HG03520 (cell line): Measurements from ENCODE around the gene PIM3.
A peak's percentile ranks its signal among the peaks of the same experiment; 100 is the strongest.

Experiments used
- ATAC-seq: cut with Tn5 transposase; IDR thresholded peaks from one replicate; pipeline ENCODE4 v1.9.1; 2021; ENCODE audit warnings: mild to moderate bottlenecking, moderate library complexity; ENCODE audit not compliant: unreplicated experiment

Gene PIM3

DNA sequence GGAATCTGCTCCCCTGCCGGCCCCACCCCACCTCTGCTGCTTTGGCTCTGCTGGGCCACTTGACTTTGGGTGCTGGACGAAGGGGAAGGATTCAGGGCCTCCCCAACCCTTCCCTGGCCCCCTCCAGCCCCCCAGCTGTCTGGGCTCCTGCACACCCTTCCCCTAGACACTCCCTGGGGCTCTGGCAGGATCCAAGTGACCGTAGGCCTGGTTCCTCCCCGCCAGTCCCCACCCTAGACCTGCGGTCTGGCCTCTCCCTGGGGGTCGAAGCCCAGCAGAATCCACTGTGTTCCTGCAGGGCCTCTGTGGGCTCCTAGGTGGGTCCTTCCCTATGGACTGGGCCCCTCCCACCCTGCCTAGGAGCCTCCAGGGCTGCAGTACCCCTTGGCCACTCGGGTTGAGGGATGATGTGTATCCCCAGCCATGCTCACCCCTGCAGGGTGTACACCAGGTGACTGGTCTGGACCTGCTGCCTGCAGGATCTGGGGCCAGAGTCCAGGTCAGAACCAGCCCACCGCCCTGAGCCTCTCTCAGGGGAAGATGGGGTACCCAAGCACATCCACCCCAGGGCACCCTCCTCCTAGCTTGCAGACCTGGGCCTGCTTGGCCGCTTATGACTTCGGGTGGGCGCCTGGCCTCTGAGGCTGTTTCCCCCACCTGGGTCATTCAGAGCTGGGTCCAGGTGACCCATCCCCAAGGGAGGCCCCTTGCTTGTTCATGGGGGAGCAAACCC lies 5.6 kb downstream of the PIM3 start:
- ATAC-seq = no peak

DNA sequence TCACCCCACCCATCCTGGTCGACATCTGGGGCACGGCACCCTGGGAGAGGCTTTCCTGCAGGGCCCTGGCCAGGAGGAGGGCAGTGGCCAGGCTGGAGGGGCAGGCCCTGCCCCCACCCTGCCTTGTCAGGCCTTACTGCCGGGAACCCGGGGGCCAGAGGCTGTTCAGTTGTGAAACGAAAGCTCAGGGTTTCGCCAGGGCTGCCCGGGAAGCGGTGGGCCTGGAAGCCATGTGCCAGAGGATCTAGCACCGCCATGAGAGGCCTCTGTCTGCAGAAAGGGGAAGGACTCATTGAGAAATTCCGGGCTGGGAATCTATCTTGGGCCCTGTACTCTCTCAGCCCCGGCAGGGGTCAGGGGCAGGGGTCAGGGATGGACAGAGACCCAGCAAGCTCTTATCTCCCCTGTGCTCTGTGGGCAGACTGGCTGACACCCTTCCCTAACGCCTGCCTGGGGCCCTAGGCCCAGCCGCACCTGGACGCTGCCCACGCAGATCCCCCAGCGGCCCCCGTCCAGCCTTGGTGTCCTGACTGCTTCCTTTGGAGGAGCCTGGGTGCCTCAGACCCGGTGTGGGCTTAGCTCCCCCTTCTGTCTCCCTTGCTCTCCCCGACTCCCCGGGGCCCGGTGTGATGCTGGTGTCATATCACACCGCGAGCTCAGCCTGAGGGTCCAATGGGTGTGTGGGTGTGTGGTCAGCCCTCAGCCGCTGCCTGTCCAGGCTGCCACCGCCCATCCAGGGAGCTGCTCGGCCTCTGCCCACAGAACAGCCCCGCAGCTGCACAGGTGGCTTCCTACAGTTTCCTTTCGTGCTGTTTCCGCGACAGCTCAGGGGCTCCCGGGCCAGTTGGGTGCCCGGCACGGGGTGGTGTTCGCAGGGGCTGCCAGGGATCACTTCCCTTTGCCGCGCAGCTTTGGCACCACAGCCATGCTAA lies 6.5 kb downstream of the PIM3 start:
- ATAC-seq = no peak

DNA sequence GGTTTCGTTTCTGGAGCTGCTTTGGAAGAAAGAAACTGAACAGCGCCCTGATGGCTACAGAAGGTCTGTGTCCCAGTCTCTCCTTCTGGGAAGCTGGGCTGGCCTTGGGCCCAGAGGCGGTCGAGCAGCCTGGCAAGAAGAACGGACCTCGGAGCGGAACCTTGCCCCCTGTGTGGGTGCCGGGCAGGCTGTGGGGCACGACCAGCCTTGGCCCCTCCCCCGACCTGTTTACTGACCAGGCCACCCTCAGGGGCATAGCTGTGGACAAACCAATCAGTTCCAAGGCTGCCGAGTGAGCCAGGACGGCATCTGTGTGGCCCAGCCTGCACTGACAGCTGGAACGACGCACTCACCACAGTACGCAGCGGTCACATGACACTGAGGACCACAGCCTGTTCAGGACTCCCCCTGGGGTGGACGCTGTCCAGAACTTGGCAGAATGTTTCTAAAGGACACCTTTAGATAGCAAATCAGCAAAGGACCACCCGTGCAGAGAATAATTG lies 7.2 kb downstream of the PIM3 start:
- ATAC-seq = no peak

DNA sequence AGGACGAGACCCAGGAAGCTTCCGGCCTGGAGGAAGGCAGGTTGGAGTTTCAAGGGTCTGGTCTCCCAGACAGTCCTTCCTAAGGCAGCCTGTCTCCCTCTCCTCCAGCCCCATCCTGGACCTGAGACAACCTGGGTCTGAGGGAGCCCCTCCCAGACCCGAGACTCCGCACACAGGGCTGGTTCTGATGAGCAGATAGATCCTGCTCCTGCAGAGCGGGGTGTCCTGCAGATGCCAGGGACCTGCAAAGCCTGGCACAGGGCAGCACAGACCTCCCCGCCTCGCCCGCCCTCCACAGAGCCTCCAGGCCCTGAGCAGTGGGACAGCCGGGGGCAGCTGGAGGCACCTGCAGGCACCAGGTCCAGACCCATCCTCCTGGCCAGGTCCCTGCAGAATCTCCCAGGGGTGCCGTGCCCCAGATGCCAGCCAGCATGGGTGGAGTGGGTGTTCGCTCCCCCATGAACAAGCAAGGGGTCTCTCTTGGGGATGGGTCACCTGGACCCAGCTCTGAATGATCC lies 7.8 kb downstream of the PIM3 start:
- no peak for ATAC-seq

DNA sequence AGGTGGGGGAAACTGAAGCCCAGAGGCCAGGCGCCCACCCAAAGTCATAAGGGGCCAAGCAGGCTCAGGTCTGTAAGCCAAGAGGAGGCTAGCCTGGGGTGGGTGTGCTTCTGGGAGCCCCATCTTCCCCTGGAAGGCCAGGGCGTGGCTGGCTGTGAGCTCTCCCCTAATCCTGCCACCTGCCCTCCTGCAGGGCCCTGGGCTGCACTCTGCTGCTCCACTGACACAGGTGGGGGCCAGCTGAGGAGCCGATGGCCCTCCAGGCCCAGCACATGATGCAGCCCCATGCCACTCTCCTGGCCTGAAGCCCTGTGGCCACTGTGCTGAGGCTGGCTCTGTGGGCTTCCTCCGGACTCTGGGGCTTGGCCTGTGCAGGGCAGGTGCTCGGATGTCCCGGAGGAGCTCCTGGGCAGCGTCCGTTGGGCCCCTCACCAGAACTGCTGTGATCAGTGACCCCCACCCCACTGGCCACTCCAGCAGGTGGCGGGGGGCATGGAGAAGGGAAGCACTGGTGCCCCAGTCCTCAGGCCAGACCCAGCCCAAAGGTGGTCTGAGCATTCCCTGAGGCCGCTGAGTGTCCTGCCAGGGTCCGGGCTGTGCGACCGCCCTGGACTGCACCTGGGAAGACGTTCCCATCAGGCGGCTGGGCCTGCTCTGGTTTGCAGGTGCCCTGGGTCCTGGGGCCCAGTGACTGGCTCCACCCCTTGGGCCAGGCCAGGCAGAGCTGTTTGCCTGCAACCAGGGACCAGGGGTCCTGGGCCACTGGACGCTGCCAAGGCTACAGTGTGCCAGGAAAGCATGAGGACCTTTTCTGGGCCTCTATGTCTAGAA lies 8.5 kb downstream of the PIM3 start:
- ATAC-seq = no peak

DNA sequence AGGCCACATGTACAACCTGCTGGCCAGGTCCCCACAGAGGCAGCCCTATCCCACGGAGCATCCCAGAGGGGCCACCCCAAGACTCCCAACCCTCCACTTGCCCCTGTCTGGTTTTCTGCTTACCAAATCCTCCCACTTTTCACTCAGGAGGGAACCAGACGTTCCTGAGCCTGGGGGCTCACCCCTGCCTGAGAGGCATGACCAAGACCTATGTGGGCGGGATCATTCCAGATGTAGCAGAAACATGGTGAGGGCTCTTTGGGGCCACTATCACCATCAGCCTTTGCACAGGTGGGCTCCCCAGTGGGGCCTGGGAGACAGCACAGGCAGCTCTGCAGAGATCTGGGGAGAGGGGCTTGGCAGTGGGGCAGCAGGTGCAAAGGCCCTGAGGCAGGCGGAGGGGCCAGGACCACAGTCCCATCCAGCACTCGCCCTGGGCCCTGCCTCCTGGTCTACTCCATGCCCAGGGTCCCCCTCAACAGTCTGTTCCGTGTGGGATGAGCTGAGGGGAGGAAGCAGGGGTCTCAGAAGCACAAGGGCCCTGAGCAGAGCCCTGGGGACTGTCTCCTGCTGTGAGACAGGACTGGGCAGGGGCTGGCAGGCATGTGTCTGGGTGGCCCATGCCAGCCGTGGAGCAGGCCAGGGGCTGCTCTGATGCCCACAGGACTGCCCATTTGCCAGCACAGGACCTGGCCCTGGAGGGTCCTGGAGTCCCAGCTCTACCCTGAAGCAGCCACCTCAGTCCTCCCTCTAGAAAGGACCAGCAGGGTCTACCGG lies 9.4 kb downstream of the PIM3 start:
- ATAC-seq = no peak

DNA sequence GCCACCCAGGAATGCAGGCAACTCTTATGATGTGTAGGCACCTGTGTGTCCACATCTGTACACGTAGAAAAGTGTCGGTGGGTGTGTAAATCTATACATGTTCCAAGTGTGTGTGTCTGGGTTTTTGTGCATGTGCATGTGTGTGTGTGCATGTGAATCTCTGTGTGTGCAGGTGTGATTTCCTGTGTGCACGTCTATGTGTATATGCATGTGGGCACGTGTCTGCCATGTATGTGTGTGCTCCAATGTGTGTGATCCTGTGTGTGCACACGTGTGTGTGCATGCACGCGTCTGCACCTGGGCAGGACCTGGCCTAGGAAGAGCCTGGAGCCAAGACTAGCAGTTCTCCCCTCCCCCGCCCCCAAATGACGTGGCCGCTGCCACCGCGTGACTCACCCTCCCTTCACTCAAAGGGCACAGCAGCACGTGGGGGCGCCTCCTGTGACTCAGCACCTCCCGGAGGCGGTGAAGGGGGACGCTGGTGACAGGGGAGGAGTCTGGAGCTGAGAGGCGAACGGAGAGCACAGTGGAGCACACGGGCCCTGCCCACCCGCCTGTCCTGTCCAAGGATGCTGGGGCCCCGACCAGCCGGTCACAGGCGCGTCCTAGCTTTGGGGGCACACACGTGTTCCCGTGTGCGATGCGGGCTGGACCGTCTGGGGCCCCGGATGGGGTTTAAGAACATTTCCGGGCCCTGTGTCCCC lies 10.1 kb downstream of the PIM3 start:
- ATAC-seq = peak; percentile 54

DNA sequence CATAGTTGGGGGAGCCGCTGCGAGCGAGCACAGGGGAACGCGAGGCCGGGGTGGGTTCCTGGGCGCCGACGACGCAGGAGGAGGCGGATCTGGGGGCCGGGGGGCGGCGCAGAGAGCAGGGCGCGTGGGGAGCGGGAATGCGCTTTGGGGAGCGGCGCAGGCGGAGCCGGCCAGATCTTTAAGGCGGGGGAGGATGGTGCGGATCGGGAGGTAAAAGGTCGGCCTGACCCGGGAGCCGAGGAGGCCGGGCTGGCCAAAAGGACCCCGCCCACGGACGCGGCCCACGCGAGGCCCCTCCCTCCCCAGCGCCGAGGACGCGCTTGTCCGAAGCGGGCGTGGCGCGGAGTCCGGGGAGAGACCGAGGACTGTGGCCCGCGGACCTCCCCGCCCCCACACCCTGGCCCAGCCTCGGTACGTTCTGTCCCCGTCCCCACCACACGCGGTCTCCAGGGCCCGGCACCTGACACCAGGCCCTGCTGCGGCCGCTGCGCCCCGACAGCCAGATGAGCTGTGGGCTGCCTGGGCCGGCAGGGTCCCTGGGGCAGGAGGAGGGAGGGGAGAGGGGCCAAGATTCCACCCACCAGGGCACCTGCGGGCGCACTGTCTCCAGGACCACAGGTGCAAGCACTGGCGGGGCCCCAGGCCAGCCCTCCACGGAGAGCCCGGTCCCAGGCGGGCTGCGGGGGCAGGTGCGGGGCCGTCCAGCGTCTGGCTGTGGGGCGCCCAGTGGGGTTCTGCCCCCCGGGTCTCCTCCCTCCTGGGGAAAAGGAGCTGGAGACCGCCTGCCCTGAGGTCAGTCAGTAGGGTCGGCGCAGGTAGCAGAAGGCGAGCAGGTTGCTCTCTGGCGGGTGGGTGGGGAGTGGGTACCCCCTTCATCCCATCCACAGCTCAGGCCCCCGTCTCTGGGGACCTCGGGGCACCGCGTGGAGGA lies 10.9 kb downstream of the PIM3 start:
- ATAC-seq = peak; percentile 15

DNA sequence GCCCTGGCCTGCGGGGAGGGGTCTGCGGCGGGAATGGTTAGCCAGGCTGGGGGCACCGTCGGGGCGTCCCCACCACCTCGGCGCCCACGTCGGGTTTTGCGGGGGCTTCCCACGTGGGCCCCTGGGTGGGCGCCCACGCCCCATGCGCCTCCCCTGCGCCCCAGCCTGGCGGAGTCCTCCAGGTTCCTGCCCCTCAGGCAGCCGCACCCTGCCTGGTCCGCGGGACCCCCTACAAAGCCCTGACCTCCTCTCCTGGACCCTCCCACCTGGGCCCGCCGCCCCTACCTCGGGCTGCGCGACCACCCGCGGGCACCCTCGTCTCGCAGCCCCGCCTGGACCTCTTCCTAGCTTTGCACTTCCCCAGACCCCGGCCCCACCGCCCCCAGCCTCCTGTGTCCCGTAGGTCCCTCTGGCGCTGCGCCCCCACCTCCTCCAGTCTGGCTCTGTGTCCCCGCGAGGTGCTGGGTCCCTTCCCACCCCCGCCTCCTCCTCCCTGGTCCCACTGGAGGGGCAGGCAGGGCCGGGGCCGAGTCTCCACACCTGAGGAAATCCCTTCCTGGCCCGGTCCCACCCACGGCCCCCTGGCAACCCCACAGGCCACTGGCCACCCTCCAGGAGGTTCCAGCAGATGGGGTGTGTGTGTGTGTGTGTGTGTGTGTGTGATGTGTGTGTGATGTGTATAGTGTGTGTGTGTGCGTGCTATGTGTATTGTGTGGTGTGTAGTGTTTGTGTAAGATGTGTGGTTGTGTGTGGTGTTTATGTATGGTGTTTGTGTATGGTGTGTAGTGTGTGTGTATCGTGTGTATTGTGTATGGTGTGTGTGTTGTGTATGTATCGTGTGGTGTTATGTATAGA lies 11.8 kb downstream of the PIM3 start:
- no peak for ATAC-seq

DNA sequence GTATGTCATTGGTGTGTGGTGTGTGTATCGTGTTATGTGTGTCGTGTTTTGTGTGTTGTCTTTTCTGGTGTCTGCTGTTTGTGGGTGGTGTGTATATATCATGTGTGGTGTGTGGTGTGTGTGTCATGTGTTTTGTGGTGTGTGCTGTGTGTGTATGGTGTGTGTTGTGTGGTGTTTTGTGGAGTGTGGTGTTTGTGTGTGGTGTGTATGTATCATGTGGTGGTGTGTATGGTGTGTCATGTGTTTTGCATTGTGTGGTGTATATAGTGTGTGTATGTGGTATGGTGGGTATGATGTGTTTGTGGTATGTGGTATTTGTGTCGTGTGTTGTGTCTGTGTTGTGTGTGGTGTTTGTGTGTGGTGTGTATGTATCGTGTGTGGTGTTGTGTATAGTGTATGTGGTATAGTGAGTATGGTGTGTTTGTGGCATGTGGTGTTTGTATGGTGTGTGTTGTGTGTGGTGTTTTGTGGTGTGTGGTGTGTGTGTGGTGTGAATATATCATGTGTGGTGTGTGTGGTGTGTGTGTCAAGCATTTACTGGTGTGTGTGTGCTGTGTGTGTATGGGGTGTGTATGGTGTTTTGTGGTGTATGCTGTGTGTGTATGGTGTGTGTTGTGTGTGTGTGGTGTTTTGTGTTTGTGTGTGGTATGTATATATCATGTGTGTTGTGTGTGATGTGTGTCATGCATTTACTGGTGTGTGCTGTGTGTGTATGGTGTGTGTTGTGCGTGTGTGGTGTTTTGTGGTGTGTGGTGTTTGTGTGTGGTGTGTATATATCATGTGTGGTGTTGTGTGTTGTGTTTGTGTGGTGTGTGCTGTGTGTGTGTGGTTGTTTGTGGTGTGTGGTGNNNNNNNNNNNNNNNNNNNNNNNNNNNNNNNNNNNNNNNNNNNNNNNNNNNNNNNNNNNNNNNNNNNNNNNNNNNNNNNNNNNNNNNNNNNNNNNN lies 12.7 kb downstream of the PIM3 start:
- no peak for ATAC-seq

DNA sequence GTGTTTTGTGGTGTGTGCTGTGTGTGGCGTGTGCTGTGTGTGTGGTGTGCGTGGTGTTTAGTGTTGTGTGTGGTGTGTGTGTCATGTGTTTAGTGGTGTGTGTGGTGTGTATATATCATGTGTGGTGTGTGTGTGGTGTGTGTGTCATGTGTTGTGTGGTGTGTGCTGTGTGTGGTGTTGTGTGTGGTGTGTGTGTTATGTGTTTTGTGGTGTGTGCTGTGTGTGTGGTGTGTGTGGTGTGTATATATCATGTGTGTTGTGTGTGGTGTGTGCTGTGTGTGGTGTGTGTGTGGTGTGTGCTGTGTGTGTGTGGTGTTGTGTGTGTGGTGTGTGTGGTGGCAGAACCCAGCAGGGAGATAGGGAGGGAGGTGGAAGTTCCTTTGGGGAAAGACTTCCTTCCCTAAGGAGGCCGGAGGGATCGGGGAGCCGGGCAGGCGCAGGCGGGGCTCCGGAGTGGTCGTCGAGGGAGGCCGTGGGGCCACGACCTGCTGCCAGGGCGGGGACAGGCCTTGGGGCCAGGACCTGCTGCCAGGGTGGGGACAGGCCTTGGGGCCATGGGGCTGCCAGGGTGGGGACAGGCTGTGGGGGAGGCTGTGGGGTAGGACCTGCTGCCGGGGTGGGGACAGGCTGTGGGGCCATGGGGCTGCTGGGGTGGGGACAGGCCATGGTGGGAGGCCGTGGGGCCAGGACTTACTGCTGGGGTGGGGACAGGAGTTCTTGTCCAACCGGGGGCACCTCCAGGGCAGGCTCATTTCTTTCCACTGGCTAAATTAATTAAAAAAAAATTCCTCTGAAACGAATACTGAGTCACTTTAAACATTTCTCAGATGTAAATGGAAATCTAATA lies 15.2 kb downstream of the PIM3 start:
- ATAC-seq = no peak

DNA sequence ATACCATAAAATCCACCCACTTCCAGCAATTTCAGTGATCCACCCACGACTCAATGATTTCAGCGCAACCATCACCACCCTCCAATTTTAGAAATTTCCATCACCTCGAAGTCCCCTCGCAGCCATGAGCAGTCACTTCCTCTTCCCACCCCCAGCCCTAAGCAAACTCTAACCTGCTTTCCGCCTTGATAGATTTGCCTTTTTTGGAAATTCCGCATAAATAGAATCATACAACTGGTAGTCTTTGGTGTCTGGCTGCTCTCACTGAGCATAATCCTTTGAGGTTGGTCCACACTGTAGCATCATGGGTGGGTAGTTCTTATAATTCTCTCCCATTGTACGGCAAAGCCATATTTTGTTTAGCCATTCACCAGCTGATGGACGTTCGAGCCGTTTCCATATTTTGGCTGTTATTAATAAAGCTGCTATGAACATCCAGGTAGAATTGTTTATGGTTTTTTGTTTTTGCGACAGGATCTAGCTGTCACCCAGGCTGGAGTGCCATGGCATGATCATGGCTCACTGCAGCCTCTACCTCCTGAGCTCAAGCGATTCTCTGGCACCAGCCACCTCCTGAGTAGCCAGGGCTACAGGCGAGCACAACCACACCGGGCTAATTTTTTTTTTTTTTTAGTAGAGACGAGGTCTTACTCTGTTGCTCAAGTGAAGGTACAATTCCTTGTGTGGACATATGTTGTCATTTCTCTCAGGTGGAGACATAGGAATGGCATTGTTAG lies 16.0 kb downstream of the PIM3 start:
- no peak for ATAC-seq

DNA sequence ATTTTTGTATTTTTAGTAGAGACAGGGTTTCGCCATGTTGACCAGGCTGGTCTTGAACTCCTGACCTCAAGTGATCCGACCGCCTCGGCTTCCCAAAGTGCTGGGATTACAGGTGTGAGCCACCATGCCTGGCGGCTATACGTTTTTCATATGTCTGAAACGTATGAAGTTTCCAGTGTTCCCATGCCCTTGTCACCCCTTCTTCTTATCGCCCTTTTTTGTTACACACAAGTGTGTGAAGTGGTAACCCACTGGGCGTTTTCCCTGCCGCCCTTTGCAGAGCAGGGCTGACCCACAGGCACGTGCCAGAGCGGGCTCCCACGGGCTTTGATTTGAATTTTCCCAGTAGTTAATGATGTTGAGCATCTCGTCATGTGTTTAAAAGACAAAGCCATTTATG lies 17.0 kb downstream of the PIM3 start:
- ATAC-seq = no peak

DNA sequence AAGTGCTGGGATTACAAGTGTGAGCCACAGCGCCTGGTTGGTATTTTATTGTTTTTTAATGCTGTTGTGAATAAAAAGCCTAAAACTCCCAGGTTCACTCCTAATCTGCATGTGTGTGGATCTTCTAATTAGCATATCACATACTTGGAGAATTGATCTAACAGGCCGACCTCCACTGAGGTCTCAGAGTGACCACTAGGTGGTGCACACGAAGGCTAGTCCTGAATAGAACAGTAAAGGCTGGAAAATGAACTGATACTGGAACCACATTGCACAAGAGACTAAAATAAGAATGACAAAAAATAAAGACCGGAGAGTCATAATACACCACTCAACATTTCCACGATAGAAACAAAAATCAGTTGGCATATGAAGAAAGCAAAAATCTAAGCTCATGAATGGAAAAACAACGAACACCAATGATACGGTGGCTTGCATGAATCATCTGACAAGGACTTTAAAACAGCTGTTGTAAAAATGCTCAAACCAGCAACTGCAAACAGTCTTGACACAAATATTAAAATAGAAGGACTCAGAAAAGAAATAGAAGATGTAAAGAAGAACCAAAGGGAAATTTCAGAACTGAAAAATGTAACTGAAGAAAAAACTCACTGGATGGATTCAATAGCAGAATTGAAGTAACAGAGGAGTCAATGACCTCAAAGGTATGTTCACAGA lies 19.2 kb downstream of the PIM3 start:
- no peak for ATAC-seq
